ENCODE measurements around the gene TMEM132D. TPM values are rescaled to one million over a fixed set of nuclear protein-coding genes. Genes with fewer than 3 reads are reported as not detected.
"Not testable (repeated sequence)": the region's sequence is repeated elsewhere in the genome, so short reads cannot be mapped to it uniquely, and the experiment has no call there.

TMEM132D gene
- total and polyA plus RNA-seq, 2 experiments from 2014 or later, result not detected

DNA sequence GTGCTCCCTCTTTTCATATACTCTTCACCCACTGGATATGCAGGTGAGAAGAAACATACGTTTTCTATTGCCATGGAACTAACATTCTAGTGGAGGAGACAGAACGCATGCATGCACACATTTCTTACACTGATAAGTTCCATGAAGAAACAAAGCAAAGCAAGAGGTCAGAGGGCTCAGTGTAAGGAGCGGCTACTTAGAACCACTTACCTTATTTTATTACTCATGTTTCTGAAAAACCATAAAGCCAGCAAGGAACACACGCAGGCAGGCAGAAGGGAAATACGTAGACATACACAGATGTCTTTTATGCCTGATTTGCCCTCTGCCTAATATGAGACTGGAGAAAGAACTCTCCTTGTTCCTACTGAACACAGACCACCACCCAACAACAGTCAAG lies 362.9 kb downstream of the TMEM132D start:
- no peaks in the 10 kb centered on the region for H3K27me3 ChIP-seq (replicated peaks; ENCODE audit: insufficient read depth)
- 11 to 16% methylated on average over 5 of the region's 5 CpGs for WGBS, 2 experiments (ENCODE audit: low coverage in 1 of 2, low lambda C conversion rate in 2 of 2, missing lambda C conversion rate in 2 of 2)
- no peaks in the 10 kb centered on the region for H3K9me2 ChIP-seq (ENCODE audit: insufficient read depth)
- no peak overlapping the region for H3K9ac ChIP-seq
- no peaks in the 10 kb centered on the region for H4K20me1 ChIP-seq (ENCODE audit: insufficient read depth)
- H2AFZ ChIP-seq, result no peak overlapping the region
- H3K27ac ChIP-seq, result no peak overlapping the region
- H3K79me2 ChIP-seq (ENCODE audit: insufficient read depth), result no peaks in the 10 kb centered on the region
- in situ Hi-C loops (cut with MboI), result no loop called here
- H3K9me3 ChIP-seq (ENCODE audit: low read depth), result no peaks in the 10 kb centered on the region
- DNase-seq, result no peak
- no peak overlapping the region for H3K4me2 ChIP-seq (ENCODE audit: unreplicated experiment)
- TF ChIP-seq EZH2 (IDR thresholded peaks at IDR 0.05; ENCODE audit: insufficient read depth, poor library complexity, severe bottlenecking) (no peak), EZH2phosphoT487 (IDR thresholded peaks at IDR 0.05; ENCODE audit: insufficient read depth, low read depth) (no peak)
- no peaks in the 10 kb centered on the region for H3F3A ChIP-seq (ENCODE audit: insufficient read depth)
- no peaks in the 10 kb centered on the region for H3K4me1 ChIP-seq (ENCODE audit: insufficient read depth)
- H3K4me3 ChIP-seq, result no peak overlapping the region
- H3K36me3 ChIP-seq (ENCODE audit: low read depth), result no peaks in the 10 kb centered on the region

DNA sequence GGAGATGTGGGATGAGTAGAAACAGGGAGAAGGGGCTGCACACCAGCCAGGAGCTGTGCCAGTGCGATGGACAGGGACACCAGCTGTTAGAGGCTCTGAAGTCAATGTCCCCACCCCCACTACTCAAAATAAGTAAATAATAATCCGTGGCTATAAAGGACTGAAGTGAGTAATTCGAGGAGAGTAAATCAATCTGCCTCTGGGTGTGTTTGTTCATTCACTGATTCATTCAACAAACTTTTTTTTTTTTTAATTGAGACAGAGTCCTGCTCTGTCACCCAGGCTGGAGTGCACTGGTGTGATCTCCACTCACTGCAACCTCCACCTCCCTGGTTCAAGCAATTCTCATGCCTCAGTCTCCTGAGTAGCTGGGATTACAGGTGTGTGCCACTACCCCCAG lies 363.6 kb downstream of the TMEM132D start:
- Histone ChIP-seq H3K4me3 (no peak overlapping the region), H3K27me3 (replicated peaks; ENCODE audit: insufficient read depth) (no peaks in the 10 kb centered on the region), H3K4me2 (ENCODE audit: unreplicated experiment) (no peak overlapping the region), H3K9me2 (ENCODE audit: insufficient read depth) (no peaks in the 10 kb centered on the region), H3K9me3 (ENCODE audit: low read depth) (no peaks in the 10 kb centered on the region), H3K4me1 (ENCODE audit: insufficient read depth) (no peaks in the 10 kb centered on the region), H3K36me3 (ENCODE audit: low read depth) (no peaks in the 10 kb centered on the region), H3K9ac (no peak overlapping the region), H3F3A (ENCODE audit: insufficient read depth) (no peaks in the 10 kb centered on the region), H3K79me2 (ENCODE audit: insufficient read depth) (no peaks in the 10 kb centered on the region), H3K27ac (no peak overlapping the region), H2AFZ (no peak overlapping the region), H4K20me1 (ENCODE audit: insufficient read depth) (no peaks in the 10 kb centered on the region)
- no peak for DNase-seq
- TF ChIP-seq EZH2 (IDR thresholded peaks at IDR 0.05; ENCODE audit: insufficient read depth, poor library complexity, severe bottlenecking) (no peak), EZH2phosphoT487 (IDR thresholded peaks at IDR 0.05; ENCODE audit: insufficient read depth, low read depth) (no peak)
- in situ Hi-C loops (cut with MboI), result no loop called here
- 5 to 10% methylated on average over 3 of the region's 3 CpGs for WGBS, 2 experiments (ENCODE audit: low coverage in 1 of 2, low lambda C conversion rate in 2 of 2, missing lambda C conversion rate in 2 of 2)

DNA sequence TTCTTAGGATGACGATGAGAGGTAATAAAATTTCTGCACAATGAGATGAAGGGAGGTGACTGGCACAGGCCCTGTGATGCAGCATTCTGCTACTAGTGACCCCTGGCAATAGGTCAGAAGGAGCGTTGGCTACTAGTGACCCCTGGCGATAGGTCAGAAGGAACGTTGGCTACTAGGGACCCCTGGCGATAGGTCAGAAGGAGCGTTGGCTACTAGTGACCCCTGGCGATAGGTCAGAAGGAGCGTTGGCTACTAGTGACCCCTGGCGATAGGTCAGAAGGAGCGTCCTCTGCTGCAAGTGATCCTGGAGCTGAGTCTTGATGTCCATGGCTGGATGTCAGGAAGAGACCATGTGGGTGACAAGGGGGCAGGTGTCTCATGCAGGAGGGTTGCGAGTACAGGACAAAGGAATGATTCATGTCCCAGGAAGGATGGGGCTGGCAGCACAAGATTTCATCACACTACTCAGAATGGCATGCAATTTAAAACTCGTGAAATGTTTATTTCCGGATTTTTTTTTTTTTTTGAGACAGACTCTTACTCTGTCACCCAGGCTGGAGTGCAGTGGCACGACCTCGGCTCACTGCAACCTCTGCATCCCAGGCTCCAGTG lies 365.0 kb downstream of the TMEM132D start:
- H3K79me2 ChIP-seq (ENCODE audit: insufficient read depth); H3K9me3 ChIP-seq (ENCODE audit: low read depth); H3K4me3 ChIP-seq; in situ Hi-C loops (cut with MboI); H3K36me3 ChIP-seq (ENCODE audit: low read depth); H3K4me1 ChIP-seq (ENCODE audit: insufficient read depth); DNase-seq; H3K9ac ChIP-seq; H3K9me2 ChIP-seq (ENCODE audit: insufficient read depth); H3K27me3 ChIP-seq (replicated peaks; ENCODE audit: insufficient read depth); H3K27ac ChIP-seq; H3F3A ChIP-seq (ENCODE audit: insufficient read depth); H3K4me2 ChIP-seq (ENCODE audit: unreplicated experiment); H4K20me1 ChIP-seq (ENCODE audit: insufficient read depth); H2AFZ ChIP-seq: not testable (repeated sequence)
- 58 to 60% methylated on average over 15 of the region's 15 CpGs for WGBS, 2 experiments (ENCODE audit: low coverage in 1 of 2, low lambda C conversion rate in 2 of 2, missing lambda C conversion rate in 2 of 2)

DNA sequence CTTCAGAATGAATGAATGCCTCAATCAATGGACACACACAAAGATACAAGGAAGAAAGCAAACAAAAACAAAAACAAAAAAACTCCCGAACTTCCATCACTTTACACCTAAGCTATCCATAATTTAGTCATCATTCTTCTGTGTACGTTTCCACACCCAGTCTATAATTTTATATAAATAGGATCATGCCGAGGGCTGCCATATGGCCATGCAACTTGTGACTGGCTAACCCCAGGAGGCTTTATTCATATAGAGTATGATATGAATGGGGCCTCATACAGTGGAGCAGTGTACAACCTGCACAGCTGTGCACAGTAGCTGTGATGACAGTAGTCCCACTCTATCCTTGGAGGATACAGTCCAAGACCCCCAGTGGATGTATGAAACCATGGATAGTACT lies 365.7 kb downstream of the TMEM132D start:
- H2AFZ ChIP-seq, result no peak overlapping the region
- in situ Hi-C loops (cut with MboI), result no loop called here

More for the DNA sequence above, 365.7 kb downstream of the TMEM132D start:
- Histone ChIP-seq H3K9me3 (ENCODE audit: low read depth) (no peaks in the 10 kb centered on the region), H3K27ac (no peak overlapping the region), H3K4me1 (ENCODE audit: insufficient read depth) (no peaks in the 10 kb centered on the region), H3K9ac (no peak overlapping the region), H3K79me2 (ENCODE audit: insufficient read depth) (no peaks in the 10 kb centered on the region), H3K4me2 (ENCODE audit: unreplicated experiment) (no peak overlapping the region), H3K9me2 (ENCODE audit: insufficient read depth) (no peaks in the 10 kb centered on the region), H3K4me3 (no peak overlapping the region), H3K27me3 (replicated peaks; ENCODE audit: insufficient read depth) (no peaks in the 10 kb centered on the region), H3K36me3 (ENCODE audit: low read depth) (no peaks in the 10 kb centered on the region), H4K20me1 (ENCODE audit: insufficient read depth) (no peaks in the 10 kb centered on the region), H3F3A (ENCODE audit: insufficient read depth) (no peaks in the 10 kb centered on the region)
- TF ChIP-seq EZH2phosphoT487 (IDR thresholded peaks at IDR 0.05; ENCODE audit: insufficient read depth, low read depth) (no peak), EZH2 (IDR thresholded peaks at IDR 0.05; ENCODE audit: insufficient read depth, poor library complexity, severe bottlenecking) (no peak)
- no peak for DNase-seq
- 10 to 14% methylated on average over 3 of the region's 3 CpGs for WGBS, 2 experiments (ENCODE audit: low coverage in 1 of 2, low lambda C conversion rate in 2 of 2, missing lambda C conversion rate in 2 of 2)

Measured in GM23248 (cell line).